IPS-20b (cell line): ENCODE data around the gene CPD.

Experiments
- H3K27ac ChIP-seq: one replicate; pipeline ENCODE4 v1.5.1; 2013; ENCODE audit warnings: low read length
- H3K27me3 ChIP-seq: 2 replicates; pipeline ENCODE4 v1.6.1; 2013; ENCODE audit warnings: mild to moderate bottlenecking, low read length, inconsistent platforms; ENCODE audit not compliant: insufficient read depth
- H3K36me3 ChIP-seq: 2 replicates; pipeline ENCODE4 v1.6.1; 2013; ENCODE audit warnings: low read depth, mild to moderate bottlenecking, inconsistent platforms, low read length, moderate library complexity; ENCODE audit not compliant: insufficient read depth
- H3K4me1 ChIP-seq: 2 replicates; pipeline ENCODE4 v1.6.1; 2013; ENCODE audit warnings: mild to moderate bottlenecking, control low read depth, inconsistent platforms, low read length, moderate library complexity; ENCODE audit not compliant: insufficient read depth
- H3K4me3 ChIP-seq: 2 replicates; pipeline ENCODE4 v1.5.1; 2013; ENCODE audit warnings: mild to moderate bottlenecking, low read length, inconsistent platforms
- H3K9ac ChIP-seq: 2 replicates; pipeline ENCODE4 v1.6.1; 2013; ENCODE audit warnings: low read depth, mild to moderate bottlenecking, inconsistent platforms, low read length, moderate library complexity
- H3K9me3 ChIP-seq: 2 replicates; pipeline ENCODE4 v1.6.1; 2013; ENCODE audit warnings: mild to moderate bottlenecking, low read depth, low read length, inconsistent platforms; ENCODE audit not compliant: insufficient read depth

The CPD gene

GRCh38 chr17:30377574-30378240 lies 1.0 kb upstream of the CPD start:
- peaks cover 28% of the 10 kb centered on the region for H3K4me1 ChIP-seq
- H3K4me3 ChIP-seq: peak overlapping the region; percentile 93
- H3K27me3 ChIP-seq: peaks cover 52% of the 10 kb centered on the region
- H3K9ac ChIP-seq: peak overlapping the region; percentile 77; the same call in 1 of the 2 replicates
- no peaks in the 10 kb centered on the region for H3K9me3 ChIP-seq
- no peaks in the 10 kb centered on the region for H3K36me3 ChIP-seq
- no peak overlapping the region for H3K27ac ChIP-seq

- peak overlapping the region; percentile 77; the same call in 1 of the 2 replicates for H3K9ac ChIP-seq
- no peaks in the 10 kb centered on the region for H3K9me3 ChIP-seq
- H3K27ac ChIP-seq: no peak overlapping the region
- peaks cover 52% of the 10 kb centered on the region for H3K27me3 ChIP-seq
- H3K4me1 ChIP-seq: peaks cover 34% of the 10 kb centered on the region
- no peaks in the 10 kb centered on the region for H3K36me3 ChIP-seq
- H3K4me3 ChIP-seq: peak overlapping the region; percentile 93
These were observed 394 bp upstream of the CPD start for GRCh38 chr17:30378241-30378824.

GRCh38 chr17:30379303-30379902 lies 676 bp downstream of the CPD start:
- Histone ChIP-seq H3K9me3 (no peaks in the 10 kb centered on the region), H3K36me3 (no peaks in the 10 kb centered on the region), H3K4me3 (peak overlapping the region; percentile 93), H3K4me1 (peaks cover 40% of the 10 kb centered on the region), H3K27me3 (peaks cover 52% of the 10 kb centered on the region), H3K9ac (peak overlapping the region; percentile 70; the same call in 1 of the 2 replicates), H3K27ac (no peak overlapping the region)

- no peaks in the 10 kb centered on the region for H3K9me3 ChIP-seq
- H3K27ac ChIP-seq: no peak overlapping the region
- H3K9ac ChIP-seq: peak overlapping the region; percentile 70; the same call in 1 of the 2 replicates
- H3K4me1 ChIP-seq: peaks cover 40% of the 10 kb centered on the region
- peak overlapping the region; percentile 93 for H3K4me3 ChIP-seq
- H3K36me3 ChIP-seq: no peaks in the 10 kb centered on the region
- peaks cover 52% of the 10 kb centered on the region for H3K27me3 ChIP-seq
These were observed 1.2 kb downstream of the CPD start for GRCh38 chr17:30379903-30380381.

- peaks cover 40% of the 10 kb centered on the region for H3K4me1 ChIP-seq
- no peak overlapping the region for H3K9ac ChIP-seq
- peaks cover 6% of the 10 kb centered on the region; the same call in 1 of the 2 replicates for H3K36me3 ChIP-seq
- no peak overlapping the region for H3K27ac ChIP-seq
- H3K4me3 ChIP-seq: peak overlapping the region; percentile 93
- peaks cover 50% of the 10 kb centered on the region for H3K27me3 ChIP-seq
- H3K9me3 ChIP-seq: no peaks in the 10 kb centered on the region
These were observed 2.1 kb downstream of the CPD start for GRCh38 chr17:30380643-30381339.

GRCh38 chr17:30381340-30381659 lies 2.6 kb downstream of the CPD start:
- Histone ChIP-seq H3K9me3 (no peaks in the 10 kb centered on the region), H3K36me3 (peaks cover 11% of the 10 kb centered on the region), H3K27me3 (peaks cover 45% of the 10 kb centered on the region), H3K9ac (no peak overlapping the region), H3K4me1 (peaks cover 40% of the 10 kb centered on the region), H3K4me3 (peak overlapping the region; percentile 93; the same call in 1 of the 2 replicates), H3K27ac (no peak overlapping the region)

GRCh38 chr17:30382345-30382744 lies 3.6 kb downstream of the CPD start:
- Histone ChIP-seq H3K4me3 (no peak overlapping the region), H3K27ac (no peak overlapping the region), H3K9me3 (no peaks in the 10 kb centered on the region), H3K9ac (no peak overlapping the region), H3K4me1 (peaks cover 31% of the 10 kb centered on the region), H3K27me3 (peaks cover 34% of the 10 kb centered on the region), H3K36me3 (peaks cover 19% of the 10 kb centered on the region)

- Histone ChIP-seq H3K27ac (no peak overlapping the region), H3K36me3 (peaks cover 36% of the 10 kb centered on the region), H3K4me3 (no peak overlapping the region), H3K9ac (no peak overlapping the region), H3K27me3 (no peaks in the 10 kb centered on the region), H3K9me3 (no peaks in the 10 kb centered on the region), H3K4me1 (peaks cover 7% of the 10 kb centered on the region; the same call in 1 of the 2 replicates)
These were observed 9.8 kb downstream of the CPD start for GRCh38 chr17:30388321-30389179.

GRCh38 chr17:30389756-30390300 lies 11.1 kb downstream of the CPD start:
- no peak overlapping the region for H3K9ac ChIP-seq
- peaks cover 3% of the 10 kb centered on the region; the same call in 1 of the 2 replicates for H3K4me1 ChIP-seq
- H3K9me3 ChIP-seq: no peaks in the 10 kb centered on the region
- H3K36me3 ChIP-seq: peaks cover 36% of the 10 kb centered on the region
- no peak overlapping the region for H3K27ac ChIP-seq
- no peak overlapping the region for H3K4me3 ChIP-seq
- H3K27me3 ChIP-seq: no peaks in the 10 kb centered on the region

- H3K4me3 ChIP-seq: no peak overlapping the region
- H3K9me3 ChIP-seq: no peaks in the 10 kb centered on the region
- H3K36me3 ChIP-seq: peaks cover 23% of the 10 kb centered on the region
- no peaks in the 10 kb centered on the region for H3K27me3 ChIP-seq
- no peak overlapping the region for H3K9ac ChIP-seq
- H3K4me1 ChIP-seq: peaks cover 3% of the 10 kb centered on the region; the same call in 1 of the 2 replicates
- no peak overlapping the region for H3K27ac ChIP-seq
These were observed 12.8 kb downstream of the CPD start for GRCh38 chr17:30391534-30391933.
